ENCODE measurements around the gene DLX1.
"Not testable (repeated sequence)": the region's sequence is repeated elsewhere in the genome, so short reads cannot be mapped to it uniquely, and the experiment has no call there.

The DLX1 gene

DNA sequence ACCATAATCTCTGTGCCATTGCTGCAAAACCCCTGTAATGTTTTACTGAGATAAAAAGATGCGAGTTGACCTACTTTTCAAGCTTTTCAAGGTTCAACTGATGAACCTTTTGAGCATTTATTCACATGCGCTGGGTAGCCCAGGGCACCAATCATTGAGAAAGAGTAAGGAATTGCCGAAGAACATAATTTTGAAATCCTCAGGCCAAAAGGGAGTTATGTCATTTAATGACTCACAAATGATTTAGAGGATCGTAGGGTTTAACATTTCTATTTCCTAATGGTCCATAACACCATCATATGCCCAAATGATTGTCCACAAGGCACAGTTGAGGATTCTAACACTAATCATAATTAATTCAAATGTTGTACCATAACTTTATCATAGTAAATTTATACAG, 20.2 kb upstream of the DLX1 start:
- DNase-seq (ENCODE audit: low read depth): no peak

DNA sequence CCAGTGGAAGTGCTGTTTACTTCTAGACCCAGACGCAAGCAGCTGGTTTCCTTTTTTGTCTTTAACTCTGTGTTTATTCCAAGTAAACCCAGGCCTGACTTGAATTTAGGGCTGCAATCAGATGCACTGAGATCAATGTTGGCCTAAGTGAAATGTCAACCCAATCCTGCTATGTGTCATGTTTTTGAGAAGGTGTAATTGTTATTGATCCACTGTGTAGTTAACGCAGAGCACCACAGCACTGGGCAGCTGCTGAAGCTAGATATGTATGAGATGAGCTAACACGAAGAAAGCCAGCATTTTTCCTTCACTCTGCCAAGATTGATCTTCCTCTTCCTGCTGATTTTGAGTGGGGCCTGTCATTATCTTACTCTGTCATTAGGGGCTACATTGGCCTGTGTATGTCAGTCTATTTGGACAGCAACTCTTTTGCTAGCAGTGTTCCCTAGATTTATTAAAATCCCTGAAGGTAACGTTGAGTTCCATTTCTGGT, 18.9 kb upstream of the DLX1 start:
- no peak for DNase-seq (ENCODE audit: low read depth)

DNA sequence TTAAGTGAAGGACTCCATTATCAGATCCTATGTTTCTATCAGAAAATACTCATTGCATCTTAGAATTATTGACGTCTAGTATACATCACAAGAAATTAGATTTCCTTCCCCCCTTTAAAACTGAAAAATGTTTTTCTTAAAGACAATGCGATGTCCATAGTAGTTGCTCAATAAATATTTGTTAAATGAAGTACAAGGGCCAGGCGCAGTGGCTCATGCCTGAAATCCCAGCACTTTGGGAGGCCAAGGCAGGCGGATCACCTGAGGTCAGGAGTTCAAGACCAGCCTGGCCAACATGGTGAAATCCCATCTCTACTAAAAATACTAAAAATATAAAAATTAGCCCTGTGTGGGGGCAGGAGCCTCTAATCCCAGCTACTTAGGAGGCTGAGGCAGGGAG, 17.4 kb upstream of the DLX1 start:
- DNase-seq (ENCODE audit: low read depth): not testable (repeated sequence)

DNA sequence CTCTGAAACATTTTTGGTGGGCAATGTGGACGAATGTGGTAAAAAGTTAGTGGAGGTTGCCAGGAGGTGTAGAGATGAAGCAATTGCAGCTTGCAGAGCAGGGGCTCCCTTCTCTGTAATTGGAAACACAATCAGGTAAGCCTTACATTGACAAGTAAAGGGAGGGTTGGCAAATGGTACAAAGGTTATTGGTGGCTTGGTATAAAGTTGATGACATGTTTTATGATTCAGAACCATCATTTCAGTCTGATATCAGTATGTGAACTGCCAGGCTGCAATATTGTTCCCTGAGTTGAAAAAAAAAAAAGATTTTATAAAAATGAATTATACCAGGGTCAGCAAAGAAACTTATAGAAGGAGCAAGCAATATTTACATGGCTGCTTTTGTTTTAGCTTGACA, 14.4 kb upstream of the DLX1 start:
- DNase-seq (ENCODE audit: low read depth): no peak

DNA sequence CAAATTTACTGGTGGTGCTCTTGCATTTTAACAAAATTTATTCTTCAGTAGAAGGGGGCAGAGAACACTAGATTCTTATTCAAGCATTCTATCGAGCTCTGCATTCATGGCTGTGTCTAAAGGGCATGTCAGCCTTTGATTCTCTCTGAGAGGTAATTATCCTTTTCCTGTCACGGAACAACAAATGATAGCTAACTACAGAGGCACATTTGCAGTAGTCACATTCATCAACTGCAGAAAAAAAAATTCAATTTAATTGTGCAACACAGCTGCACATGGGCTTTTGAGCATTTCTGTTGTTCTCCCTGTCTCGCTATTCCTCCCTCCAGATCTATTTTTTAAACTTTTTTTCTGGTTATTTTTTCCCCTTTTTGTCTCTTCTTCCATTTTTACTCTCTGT, 13.0 kb upstream of the DLX1 start:
- no peak for DNase-seq (ENCODE audit: low read depth)

DNA sequence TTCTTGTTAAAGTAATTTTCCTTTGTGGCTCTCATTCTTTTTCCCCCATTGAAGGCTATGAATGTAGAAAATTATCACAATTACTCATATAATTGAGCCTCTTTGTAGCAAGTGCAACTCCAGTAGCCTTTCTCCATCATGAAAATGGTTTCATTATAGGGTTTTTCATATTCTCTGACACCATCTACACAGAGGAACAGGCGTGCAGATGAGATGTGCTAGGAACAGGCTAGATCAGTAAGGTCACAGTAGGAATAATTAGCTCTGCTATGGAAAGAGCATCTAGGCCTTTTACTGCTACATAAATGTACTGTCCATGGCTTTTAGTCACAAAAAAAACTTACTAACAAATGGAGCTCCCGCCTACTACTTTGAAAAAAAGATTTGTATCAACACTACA, 12.6 kb upstream of the DLX1 start:
- DNase-seq (ENCODE audit: low read depth): no peak

DNA sequence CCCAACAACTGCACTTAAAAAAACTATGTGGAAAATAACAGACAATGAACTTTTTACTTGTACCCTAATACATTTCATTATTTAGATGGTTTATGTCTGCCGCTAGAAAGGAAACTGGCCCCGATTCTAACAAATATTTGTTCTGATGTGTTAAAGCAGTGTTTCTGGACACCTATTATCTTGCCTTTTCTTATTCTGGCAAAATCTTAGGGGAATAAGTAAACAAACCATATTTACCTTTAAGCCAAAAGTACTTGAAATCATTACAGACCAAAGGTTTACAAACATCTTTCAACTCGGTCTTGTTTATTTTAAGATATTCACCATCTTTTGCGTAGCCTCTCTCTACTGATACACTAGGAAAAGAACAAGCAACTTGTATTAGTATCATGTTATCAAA, 11.8 kb upstream of the DLX1 start:
- no peak for DNase-seq (ENCODE audit: low read depth)

DNA sequence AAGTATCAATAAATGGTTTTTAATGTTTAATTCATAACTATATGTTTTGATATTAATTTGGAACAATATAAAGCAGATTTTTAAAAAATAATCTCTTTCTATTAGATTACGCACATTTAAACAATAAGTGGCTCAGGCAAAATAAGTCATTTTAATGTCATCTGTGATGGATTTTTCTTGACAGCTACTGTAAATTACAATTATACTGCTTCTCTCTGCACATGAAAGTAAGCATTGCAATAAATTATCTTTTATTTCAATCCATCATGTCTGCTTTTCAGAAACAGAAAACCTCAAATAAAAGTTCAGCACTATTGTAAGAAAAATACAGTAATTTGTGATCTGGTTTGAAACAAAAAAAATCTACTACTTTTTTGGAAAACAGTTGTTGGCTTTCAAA, 11.1 kb upstream of the DLX1 start:
- DNase-seq (ENCODE audit: low read depth): no peak

DNA sequence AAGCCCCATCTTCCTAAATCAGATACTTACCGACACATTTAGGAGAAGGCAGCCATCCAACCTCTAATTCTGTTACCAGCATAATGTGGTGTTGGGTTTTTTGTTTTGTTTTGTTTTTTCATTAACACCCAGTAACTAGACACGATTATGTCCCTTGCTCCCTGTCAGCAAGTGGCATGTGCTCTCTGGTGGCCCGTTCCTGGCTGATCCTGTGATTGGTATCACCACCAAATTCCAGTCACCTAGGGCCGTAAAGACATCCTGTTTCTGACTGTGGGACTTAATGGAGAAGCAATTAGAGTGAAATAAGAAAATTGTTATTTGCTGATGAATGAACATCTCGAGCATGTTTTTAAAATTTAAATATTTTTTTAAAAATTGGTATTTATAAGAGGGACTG, 5.9 kb upstream of the DLX1 start:
- DNase-seq (ENCODE audit: low read depth): no peak

DNA sequence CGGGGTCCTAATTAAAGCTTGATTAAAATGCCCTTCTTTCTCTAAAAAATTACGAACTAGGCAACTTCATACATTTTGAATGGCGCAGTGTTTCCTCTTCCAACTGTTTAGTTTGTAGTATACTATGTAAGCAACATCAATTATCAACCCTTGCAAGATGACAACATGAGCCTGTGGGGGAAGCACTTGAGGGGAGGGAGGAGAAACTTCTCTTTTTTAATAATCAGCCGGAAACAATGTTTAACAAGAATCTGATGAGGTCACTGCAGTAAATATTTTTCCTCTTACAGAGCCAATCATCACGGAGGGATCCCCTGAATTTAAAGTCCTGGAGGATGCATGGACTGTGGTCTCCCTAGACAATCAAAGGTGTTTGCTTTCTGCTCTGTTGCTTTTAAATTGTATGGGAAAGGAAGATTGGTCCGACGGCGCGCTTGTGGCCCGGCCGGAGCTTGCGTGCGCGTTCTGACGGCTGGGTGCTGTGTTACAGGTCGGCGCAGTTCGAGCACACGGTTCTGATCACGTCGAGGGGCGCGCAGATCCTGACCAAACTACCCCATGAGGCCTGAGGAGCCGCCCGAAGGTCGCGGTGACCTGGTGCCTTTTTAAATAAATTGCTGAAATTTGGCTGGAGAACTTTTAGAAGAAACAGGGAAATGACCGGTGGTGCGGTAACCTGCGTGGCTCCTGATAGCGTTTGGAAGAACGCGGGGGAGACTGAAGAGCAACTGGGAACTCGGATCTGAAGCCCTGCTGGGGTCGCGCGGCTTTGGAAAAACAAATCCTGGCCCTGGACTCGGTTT, 5.3 kb upstream of the DLX1 start:
- no peak for DNase-seq (ENCODE audit: low read depth)

DNA sequence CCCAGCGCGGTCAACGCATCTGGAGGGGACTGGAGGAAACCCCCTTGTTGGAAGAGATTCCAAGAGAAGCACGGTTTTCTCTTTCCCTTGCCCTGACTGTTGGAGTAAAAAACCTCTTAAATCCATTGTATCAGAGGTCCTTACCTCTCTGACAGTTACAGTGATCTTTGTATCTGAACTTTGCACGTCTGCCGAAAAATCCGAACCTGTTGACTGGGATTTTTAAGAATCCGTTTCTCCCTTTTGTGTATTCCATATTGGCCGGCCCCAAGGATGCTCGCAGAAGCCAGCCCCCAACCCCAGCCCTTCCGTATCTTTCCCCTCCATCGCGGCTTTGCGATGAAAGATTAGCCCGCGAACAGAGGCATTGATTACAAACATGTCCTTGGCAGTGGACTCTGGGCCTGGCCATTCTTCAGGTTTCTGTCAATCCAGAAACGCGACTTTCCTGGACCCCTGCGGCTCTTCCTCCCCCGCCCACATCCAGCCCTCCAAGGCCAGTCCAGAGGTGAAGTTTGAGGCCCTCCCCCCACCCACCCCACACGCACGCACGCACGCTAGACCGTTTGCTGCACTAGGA, 4.6 kb upstream of the DLX1 start:
- DNase-seq (ENCODE audit: low read depth): no peak

DNA sequence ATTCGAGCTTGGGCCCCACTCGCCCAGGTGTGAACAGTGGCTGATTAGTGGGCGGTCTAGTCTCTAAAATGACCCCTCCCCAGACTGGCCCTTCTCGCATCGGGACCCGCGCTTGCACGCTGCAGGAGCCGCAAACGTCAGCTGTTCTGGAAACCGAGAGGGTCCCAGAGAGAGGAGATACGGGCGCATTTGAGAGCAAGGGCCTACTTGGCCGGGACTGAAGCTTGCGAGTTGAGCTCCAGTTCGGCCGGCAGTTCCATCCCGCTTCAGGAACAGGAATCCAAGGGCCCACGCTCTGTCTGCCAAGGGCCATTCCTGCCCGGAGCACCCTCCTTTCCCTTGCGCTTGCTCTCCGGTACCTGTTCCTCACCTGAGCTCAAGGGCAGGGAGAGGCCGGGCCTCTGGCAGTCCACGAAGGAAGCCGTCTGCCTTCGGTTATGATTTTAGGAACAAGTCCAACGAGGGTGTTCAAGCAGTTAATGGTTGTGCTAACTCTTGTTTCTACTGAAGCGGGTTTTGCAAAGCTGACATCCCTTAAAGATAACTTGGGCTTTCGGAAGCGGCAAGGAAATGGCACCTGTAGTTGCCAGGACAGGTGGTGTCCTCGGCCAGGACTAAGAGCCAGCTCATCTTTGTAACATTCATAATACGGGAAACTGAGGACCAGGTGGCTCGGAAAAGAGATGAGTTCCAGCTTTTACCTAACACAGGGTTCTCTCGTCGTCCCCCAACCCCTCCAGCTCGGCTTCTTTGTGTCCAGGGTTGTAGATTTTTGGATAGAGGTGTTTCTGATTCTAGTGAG, 3.9 kb upstream of the DLX1 start:
- DNase-seq (ENCODE audit: low read depth): no peak

DNA sequence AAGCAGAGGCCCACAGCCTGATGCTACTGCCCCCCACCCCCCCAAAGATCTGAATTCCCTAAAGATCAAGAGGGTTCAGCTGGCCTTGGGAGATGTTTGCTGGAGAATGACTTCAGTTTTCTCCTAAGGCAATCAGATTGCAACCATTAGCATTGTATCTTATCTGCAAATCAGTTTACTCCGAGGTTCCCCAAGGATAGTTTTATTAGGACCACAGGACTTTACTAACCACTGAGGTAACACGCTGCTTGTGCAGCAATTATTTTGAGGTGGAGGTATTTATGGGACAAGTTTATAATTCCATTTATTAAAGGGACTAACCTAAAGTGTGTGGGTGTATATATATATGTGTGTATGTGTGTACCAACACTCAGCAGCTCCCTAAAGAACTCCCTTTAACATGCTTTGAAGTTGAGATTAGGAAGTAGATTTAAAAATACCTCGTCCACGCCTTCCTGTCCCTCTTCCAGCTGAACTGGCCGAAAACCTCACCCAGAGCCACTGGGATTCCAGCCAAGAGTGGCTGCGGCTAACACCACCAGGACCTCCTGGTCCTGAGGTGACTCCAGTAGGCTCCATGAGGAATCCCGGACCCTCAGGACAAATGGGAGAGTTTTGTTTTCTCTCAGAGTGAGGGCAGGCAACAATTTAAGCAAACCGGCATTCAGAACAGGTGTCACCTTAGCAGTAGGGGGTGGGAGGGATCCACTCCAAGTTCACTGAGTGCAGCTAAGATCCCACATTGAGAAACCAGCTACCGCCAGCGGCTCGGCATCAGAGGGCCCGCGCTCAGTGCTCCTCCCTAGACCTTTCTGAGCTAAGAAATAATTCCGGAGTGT, 3.0 kb upstream of the DLX1 start:
- DNase-seq (ENCODE audit: low read depth): no peak

DNA sequence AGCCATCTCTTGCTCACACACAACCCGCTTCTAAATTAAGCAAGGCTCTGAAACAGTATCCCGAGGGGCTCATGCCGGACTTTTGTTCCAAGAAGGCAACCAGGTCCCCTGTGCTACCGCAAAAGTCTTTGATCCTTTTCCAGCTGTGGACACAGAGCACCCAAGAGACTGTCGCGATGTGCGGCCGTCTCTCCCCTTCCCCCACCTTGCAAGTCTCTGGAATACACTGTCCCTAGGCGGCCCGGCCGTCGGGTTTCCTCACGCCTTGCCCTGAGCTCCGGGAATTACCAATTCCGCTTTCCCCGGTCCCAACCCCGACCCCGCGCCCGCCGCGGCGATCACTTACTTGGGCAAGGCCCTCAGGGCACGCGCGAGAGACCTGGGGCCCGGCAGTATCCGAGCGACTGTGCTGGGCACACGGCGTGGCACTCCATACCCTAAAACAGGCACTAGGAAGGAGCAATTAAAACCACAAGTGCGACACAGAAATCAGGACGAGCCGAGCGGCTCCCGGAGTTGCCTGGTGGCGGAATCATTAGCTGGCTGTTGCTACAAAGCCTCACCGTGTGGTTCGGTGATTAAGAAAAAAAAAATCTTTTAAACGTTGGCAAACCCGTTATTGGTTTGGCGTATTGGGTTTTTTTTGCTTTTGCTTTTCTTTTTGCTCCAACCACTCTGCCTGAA, 2.2 kb upstream of the DLX1 start:
- no peak for DNase-seq (ENCODE audit: low read depth)

DNA sequence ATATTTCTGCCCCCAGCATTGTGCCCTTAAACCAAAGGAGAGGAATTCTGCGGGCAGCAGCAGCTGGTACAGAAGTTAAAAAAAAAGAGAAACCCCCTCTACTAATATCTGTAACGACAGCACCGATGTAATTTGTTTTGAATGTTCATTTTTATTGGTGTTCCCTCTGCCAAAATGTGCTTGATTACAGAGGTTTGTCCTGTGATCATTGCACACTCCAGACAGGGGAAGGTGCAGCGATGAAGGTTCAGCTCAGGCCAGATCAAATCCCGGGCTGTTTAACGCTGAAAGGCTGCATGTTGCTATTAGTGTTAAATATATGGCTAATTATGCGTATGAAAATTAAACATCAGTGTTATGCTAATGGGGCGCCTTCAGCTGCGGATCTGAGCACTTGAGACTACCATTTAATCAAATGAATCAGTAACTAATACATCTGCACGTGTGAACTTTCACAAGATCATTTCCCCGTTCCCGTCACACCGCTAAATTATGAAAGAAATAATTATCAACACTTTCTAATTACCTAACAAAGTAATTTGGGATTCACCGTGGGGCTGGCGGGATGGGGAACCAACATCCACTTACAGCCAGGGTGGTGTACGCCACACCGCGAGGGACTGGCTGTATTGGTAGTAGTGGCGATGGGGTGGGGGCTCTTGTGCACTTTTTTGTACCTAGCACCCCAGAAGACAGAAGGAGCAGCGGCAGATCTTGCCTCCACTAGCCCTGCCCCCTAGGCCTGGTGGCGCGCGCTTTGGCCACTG, 1.5 kb upstream of the DLX1 start:
- DNase-seq (ENCODE audit: low read depth): no peak

DNA sequence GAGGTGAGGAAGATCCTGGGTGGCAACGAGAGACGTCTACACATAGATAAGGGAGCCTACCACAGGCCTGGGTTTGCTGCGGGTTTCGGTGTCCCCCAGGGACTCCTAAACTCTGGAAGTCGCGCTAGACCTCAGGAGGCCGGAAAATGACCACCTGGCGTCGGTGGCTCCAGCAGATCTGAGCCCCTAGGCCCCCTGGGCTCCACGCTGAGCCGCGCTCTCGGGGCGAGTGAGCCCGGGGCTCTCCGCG, 987 bp upstream of the DLX1 start:
- no peak for DNase-seq (ENCODE audit: low read depth)

DNA sequence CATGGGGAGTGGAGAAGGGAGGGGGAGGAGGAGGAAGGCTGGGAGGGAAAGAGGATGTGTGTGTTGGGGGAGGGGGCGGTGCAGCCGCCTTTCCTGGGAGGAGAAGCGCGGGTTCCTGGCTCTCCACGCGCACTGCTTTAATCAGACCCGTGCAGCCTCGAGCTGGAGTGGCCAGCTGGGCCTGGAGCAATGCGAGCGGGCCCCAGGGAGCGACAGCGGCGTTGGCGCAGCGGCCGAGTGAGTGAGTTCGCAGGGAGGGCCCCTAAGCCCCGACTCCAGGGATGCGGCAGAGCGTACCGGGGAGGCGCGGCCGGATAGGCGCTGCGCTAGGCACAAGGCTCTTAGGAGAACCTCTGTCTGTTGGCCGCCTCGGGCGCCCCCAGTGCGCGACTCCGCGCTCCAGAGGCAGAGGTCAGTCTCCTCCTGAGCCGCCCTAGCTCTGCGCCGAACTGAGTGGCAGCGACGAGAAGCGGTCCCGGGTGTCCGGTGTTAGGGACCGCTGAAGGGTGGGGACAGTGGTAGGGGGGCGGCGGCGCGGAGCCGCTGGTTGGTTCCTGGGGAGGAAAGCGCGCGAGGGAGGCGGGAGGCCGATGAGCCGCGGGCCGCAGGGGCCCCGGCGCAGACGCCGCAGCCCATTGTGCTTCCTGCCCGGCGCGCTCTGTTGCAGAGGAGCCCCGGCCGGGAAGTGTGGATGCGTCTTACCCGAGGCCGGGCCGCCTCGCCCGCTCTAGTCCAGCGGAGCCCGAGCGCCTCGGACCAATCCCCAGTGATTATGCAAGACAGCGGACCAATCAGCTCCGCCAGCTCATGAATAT, 455 bp upstream of the DLX1 start:
- DNase-seq (ENCODE audit: low read depth): no peak

DNA sequence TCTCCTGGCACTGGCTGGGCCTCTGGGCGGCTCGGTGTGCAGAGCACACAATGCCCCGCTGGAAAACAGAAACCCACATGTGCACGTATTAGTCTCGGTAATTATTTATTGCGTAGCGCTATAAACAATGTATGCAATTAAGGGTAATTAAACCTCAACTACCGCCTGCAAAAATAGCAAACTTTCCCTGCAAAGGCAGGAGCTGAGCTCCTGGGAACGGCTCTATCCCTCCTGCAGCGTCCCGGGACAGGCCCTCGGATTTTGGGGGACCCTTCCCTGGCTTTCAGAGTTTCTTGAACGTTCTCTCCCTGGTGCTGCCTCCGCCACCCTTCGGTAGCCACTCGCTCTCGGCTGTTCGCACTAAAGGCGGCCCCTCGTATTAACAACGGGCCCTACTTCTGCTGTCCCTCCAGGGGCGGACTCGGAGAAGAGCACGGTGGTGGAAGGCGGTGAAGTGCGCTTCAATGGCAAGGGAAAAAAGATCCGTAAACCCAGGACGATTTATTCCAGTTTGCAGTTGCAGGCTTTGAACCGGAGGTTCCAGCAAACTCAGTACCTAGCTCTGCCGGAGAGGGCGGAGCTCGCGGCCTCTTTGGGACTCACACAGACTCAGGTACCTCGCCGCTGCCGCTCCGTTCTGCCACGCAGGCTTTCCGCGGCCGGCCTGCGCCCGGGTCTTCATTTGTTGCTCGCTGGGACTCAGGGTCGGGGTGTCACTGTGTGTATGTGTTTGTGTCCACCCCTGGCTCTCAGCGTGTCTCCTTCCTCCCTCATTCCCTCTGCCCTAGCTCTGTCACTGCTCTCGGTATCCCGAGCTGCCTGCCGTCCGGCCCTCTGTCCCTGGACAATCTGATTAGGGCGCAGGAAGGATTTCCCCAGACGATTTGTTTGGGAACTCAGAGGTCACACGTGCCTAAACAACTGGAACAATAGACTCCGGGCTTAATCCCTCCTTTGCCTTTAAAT, 1.2 kb downstream of the DLX1 start:
- peak; percentile 44 for DNase-seq (ENCODE audit: low read depth)

DNA sequence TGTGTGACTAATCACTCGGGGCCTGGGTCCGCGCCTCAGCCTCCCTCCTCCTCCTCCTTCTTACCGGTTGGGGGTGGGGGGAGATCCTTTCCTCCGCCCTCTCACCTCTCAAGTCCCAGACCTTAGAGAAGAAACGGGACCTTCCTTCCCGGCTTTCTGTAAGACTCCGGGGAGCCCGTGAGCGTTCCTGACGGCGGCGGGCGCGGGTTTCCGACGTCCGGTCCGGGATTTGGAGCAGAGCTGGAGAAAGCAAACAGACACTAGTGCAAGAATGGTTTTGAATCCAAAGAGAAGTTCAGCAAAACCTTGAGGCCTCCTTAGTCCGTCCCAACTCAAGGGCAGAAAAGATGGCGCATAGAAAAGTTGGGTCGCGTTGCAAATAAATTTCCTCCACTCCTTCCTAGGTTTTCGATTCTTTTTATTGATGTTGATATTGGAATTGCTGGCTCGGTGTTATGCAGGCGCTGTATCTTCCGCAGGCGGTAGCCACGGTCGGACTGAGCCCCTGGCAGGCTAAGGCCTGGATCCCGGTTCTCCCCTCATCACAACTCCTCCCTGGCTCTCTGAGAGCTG, 2.0 kb downstream of the DLX1 start:
- DNase-seq (ENCODE audit: low read depth): no peak
